Measurements from ENCODE around the gene STARD7. TPM values are rescaled to one million over a fixed set of nuclear protein-coding genes. Genes with fewer than 3 reads are reported as not detected.
A peak's percentile ranks its signal among the peaks of the same experiment; 100 is the strongest.

The STARD7 gene
- total and polyA plus RNA-seq, 2 experiments from 2014 or later: 72.2 to 222 TPM

- H3K9me2 ChIP-seq (ENCODE audit: insufficient read depth): no peaks in the 10 kb centered on the region
- no peaks in the 10 kb centered on the region for H3K79me2 ChIP-seq (replicated peaks; ENCODE audit: insufficient read depth)
- H3F3A ChIP-seq (replicated peaks; ENCODE audit: low read depth): no peaks in the 10 kb centered on the region; the same call in none of the 2 replicates
- H3K4me2 ChIP-seq: peak overlapping the region; percentile 81
- TF ChIP-seq CREB1 (CRISPR knock-in tag; IDR thresholded peaks at IDR 0.05; ENCODE audit: low read depth) (no peak), STAT1 (IDR thresholded peaks at IDR 0.05; ENCODE audit: unreplicated experiment) (no peak), ZNF114 (CRISPR knock-in tag; IDR thresholded peaks at IDR 0.05) (no peak), ZNF331 (CRISPR knock-in tag; IDR thresholded peaks at IDR 0.05; ENCODE audit: low read depth) (no peak), EZH2phosphoT487 (IDR thresholded peaks at IDR 0.05; ENCODE audit: unreplicated experiment) (no peak), EZH2 (IDR thresholded peaks at IDR 0.05; ENCODE audit: low read depth, unreplicated experiment) (no peak), NANOG (IDR thresholded peaks at IDR 0.05; ENCODE audit: borderline replicate concordance) (no peak), REST (IDR thresholded peaks at IDR 0.05; ENCODE audit: unreplicated experiment) (no peak), ZNF462 (CRISPR knock-in tag; IDR thresholded peaks at IDR 0.05) (no peak), CTCF (conservative IDR thresholded peaks at IDR 0.05; ENCODE audit: low read depth in 2 of 2) (no peak), JUNB (IDR thresholded peaks at IDR 0.05; ENCODE audit: unreplicated experiment) (no peak), POLR2AphosphoS5 (IDR thresholded peaks at IDR 0.05; ENCODE audit: low read depth) (no peak), ETS1 (IDR thresholded peaks at IDR 0.05) (no peak)
- no peaks in the 10 kb centered on the region for H4K20me1 ChIP-seq (replicated peaks; ENCODE audit: insufficient read depth)
- H3K4me3 ChIP-seq: peak overlapping the region; percentile 59
- Mint-ChIP-seq H3K9me3 (peaks cover 2% of the 10 kb centered on the region; the same call in 1 of the 3 replicates), H3K27ac (no peak overlapping the region; the same call in 1 of the 2 replicates), H3K4me1 (peaks cover 29% of the 10 kb centered on the region), H3K27me3 (ENCODE audit: insufficient read depth, low read depth, poor library complexity) (peaks cover 26% of the 10 kb centered on the region), H3K4me3 (peak overlapping the region; percentile 88), H3K36me3 (ENCODE audit: low read depth) (peaks cover 15% of the 10 kb centered on the region; the same call in 2 of the 3 replicates)
- peaks cover 25% of the 10 kb centered on the region for H3K4me1 ChIP-seq (ENCODE audit: insufficient read depth)
- peak; percentile 2 for ATAC-seq
- H3K36me3 ChIP-seq (ENCODE audit: insufficient read depth): no peaks in the 10 kb centered on the region
- H3K27ac ChIP-seq (ENCODE audit: low read depth): no peak overlapping the region
- peaks cover 30% of the 10 kb centered on the region for H3K27me3 ChIP-seq (ENCODE audit: insufficient read depth)
- peak; percentile 45 for DNase-seq (ENCODE audit: low spot score)
- H2AFZ ChIP-seq: peak overlapping the region; percentile 86
These were observed 64.1 kb downstream of the STARD7 start for GRCh38 chr2:96144481-96145035.
